Parathyroid adenoma (tissue), 2 donors: ENCODE data around the gene ADM2.

Experiments used
- H2AFZ ChIP-seq: fragments of 300-600 bp; sonication (generic); one replicate; pipeline ENCODE4 v1.7.0; 2017; ENCODE audit warnings: antibody characterized with exemption, mild to moderate bottlenecking
- H3K27ac ChIP-seq: fragments of 300-600 bp; sonication (generic); one replicate; pipeline ENCODE4 v1.7.0; 2017
- H3K27me3 ChIP-seq: fragments of 300-600 bp; sonication (generic); one replicate; pipeline ENCODE4 v1.7.0; 2017; ENCODE audit warnings: low read length; ENCODE audit not compliant: control insufficient read depth, insufficient read depth
- H3K36me3 ChIP-seq: fragments of 300-600 bp; sonication (generic); one replicate; pipeline ENCODE4 v1.7.0; 2017; ENCODE audit warnings: low read length; ENCODE audit not compliant: control insufficient read depth, insufficient read depth
- H3K4me1 ChIP-seq: fragments of 300-600 bp; sonication (generic); one replicate; pipeline ENCODE4 v1.7.0; 2017; ENCODE audit warnings: control low read depth
- H3K4me2 ChIP-seq: fragments of 300-600 bp; sonication (generic); one replicate; pipeline ENCODE4 v1.7.0; 2017; ENCODE audit warnings: low read length
- H3K4me3 ChIP-seq: fragments of 300-600 bp; sonication (generic); one replicate; pipeline ENCODE4 v1.7.0; 2017; ENCODE audit warnings: low read depth, low read length
- H3K79me2 ChIP-seq: fragments of 300-600 bp; sonication (generic); one replicate; pipeline ENCODE4 v1.7.0; 2017; ENCODE audit warnings: control low read depth
- H3K9ac ChIP-seq: fragments of 300-600 bp; sonication (generic); one replicate; pipeline ENCODE4 v1.7.0; 2017; ENCODE audit warnings: mild to moderate bottlenecking
- H3K9me3 ChIP-seq: fragments of 300-600 bp; sonication (generic); one replicate; pipeline ENCODE4 v1.7.0; 2017; ENCODE audit warnings: low read length; ENCODE audit not compliant: control insufficient read depth
- TF ChIP-seq, protein P1 (sequence below): fragments of 300-600 bp; sonication (generic); IDR thresholded peaks from one replicate; pipeline ENCODE4 v1.7.0; 2017; ENCODE audit warnings: antibody characterized with exemption, mild to moderate bottlenecking
- donor health status: primary hyperparathyroidism.

ADM2 gene

DNA sequence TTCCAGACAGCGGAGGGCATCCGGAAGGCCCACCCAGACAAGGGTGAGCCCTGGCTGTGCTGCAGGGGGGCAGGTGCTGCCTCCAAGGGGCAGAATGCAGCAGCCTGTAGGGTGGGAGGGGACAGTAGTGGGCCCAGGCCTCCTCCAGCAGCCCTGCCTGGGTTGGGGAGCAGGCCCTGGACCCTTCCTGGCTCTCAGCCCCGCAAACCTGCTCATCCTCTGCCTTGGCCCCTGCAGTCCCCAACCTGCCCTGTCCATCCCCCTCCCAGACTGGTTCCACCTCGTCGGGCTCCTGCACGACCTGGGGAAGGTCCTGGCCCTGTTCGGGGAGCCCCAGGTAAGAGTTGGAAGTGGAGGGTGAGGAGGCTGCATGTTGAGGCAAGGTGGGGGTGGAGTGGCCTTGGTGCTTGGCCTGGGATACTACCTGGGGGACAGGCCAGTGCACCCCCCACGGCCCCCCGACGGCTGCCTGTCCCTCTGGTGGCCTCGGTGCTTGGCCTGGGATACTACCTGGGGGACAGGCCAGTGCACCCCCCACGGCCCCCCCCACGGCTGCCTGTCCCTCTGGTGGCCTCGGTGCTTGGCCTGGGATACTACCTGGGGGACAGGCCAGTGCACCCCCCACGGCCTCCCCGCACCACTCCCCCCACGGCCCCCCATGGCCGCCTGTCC, 6.8 kb downstream of the ADM2 start:
- H3K27me3 ChIP-seq, result no peaks in the 10 kb centered on the region
- H3K9me3 ChIP-seq, result no peaks in the 10 kb centered on the region
- TF ChIP-seq, protein P1, sequence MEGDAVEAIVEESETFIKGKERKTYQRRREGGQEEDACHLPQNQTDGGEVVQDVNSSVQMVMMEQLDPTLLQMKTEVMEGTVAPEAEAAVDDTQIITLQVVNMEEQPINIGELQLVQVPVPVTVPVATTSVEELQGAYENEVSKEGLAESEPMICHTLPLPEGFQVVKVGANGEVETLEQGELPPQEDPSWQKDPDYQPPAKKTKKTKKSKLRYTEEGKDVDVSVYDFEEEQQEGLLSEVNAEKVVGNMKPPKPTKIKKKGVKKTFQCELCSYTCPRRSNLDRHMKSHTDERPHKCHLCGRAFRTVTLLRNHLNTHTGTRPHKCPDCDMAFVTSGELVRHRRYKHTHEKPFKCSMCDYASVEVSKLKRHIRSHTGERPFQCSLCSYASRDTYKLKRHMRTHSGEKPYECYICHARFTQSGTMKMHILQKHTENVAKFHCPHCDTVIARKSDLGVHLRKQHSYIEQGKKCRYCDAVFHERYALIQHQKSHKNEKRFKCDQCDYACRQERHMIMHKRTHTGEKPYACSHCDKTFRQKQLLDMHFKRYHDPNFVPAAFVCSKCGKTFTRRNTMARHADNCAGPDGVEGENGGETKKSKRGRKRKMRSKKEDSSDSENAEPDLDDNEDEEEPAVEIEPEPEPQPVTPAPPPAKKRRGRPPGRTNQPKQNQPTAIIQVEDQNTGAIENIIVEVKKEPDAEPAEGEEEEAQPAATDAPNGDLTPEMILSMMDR, result no peak
- no peak overlapping the region for H3K9ac ChIP-seq
- no peaks in the 10 kb centered on the region for H3K79me2 ChIP-seq
- no peaks in the 10 kb centered on the region for H3K4me1 ChIP-seq
- no peak overlapping the region for H3K27ac ChIP-seq
- no peak overlapping the region for H3K4me2 ChIP-seq
- no peak overlapping the region for H2AFZ ChIP-seq
- no peak overlapping the region for H3K4me3 ChIP-seq
- H3K36me3 ChIP-seq, result no peaks in the 10 kb centered on the region

DNA sequence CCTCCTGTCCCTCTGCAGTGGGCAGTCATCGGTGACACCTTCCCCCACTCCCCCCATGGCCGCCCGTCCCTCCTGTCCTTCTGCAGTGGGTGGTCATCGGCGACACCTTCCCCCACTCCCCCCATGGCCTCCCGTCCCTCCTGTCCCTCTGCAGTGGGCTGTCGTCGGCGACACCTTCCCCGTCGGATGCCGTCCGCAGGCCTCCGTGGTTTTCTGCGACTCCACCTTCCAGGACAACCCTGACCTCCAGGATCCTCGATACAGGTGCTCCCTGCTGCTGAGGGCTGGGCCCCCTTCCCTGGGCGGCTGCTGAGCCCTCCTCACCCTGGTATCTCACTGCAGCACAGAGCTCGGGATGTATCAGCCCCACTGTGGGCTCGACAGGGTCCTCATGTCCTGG, 7.5 kb downstream of the ADM2 start:
- Histone ChIP-seq H3K4me3 (no peak overlapping the region), H2AFZ (no peak overlapping the region), H3K9me3 (no peaks in the 10 kb centered on the region), H3K79me2 (no peaks in the 10 kb centered on the region), H3K4me2 (no peak overlapping the region), H3K4me1 (no peaks in the 10 kb centered on the region), H3K36me3 (no peaks in the 10 kb centered on the region), H3K9ac (no peak overlapping the region), H3K27ac (no peak overlapping the region), H3K27me3 (no peaks in the 10 kb centered on the region)
- TF ChIP-seq, protein P1, result no peak

DNA sequence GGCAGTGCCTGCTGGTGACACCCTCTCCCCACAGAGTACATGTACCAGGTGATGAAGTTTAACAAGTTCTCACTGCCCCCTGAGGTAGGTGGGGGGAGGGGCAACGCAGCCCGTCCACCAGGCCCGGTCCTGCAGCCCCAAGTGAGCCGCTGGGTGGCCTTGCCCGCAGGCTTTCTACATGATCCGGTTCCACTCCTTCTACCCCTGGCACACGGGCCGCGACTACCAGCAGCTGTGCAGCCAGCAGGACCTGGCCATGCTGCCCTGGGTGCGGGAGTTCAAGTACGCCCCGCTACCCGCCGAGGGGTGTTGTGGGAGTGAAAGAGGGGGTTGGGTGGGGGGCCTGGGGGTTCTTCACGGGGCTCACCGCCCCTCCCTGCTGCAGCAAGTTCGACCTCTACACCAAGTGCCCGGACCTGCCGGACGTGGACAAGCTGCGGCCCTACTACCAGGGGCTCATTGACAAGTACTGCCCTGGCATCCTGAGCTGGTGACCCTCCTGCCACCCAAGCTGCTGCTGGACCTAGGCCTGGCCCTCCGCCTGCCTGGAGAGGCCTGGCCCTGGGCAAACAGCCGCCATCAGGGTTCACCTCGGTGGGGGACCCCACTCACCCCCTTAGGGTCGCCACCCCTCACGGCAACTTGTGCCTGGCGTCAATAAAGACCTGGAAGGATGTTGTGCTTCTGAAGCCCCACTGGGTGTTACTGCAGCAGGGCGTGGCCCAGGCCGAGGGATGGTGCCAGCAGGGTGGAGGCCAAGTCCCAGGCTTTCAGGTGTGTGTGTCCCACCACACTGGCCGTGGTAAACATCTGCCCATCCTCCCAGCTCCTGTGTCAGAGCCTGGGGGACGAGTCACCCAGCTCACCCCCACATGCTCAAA, 8.3 kb downstream of the ADM2 start:
- Histone ChIP-seq H3K79me2 (no peaks in the 10 kb centered on the region), H3K36me3 (no peaks in the 10 kb centered on the region), H3K4me2 (no peak overlapping the region), H3K9me3 (no peaks in the 10 kb centered on the region), H2AFZ (no peak overlapping the region), H3K27me3 (no peaks in the 10 kb centered on the region), H3K9ac (no peak overlapping the region), H3K4me3 (no peak overlapping the region), H3K4me1 (no peaks in the 10 kb centered on the region), H3K27ac (no peak overlapping the region)
- TF ChIP-seq, protein P1, result no peak

DNA sequence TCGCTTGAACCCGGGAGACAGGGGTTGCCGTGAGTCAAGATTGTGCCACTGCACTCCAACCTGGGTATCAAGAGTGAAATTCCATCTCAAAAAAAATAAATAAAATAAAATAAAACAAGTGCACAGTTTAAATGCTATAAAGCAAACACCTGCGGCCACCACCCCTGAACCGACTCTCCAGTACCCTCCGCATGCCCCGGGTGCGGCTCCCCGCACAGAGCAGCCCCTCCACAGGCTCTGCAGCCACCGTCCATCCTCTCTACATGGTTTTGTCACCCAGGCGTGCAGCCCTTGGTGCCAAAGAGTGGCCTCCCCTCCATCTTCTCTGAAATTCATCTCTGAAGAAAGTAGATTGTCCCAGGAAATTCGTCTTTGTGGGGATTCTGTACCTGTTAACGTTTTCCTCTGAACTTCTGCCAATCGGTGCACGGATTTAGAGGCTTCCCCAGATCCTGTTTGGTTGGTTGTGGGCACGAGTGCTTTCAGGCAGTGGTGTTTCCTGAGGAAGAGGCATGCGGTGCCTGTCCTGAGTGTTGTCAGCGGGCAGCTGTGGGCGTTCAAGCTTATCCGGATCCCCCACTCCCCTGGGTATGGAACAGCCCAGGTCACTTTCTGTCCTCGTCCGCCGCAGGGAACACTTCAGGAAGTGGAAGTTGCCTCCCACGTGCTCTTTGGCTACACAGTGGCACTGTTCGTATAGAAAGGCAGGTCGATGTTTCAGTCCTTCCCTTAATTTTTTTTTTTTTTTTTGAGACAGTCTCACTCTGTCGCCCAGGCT, 9.4 kb downstream of the ADM2 start:
- H3K27ac ChIP-seq, result no peak overlapping the region
- H2AFZ ChIP-seq, result no peak overlapping the region
- TF ChIP-seq, protein P1, result no peak
- H3K9ac ChIP-seq, result no peak overlapping the region
- no peak overlapping the region for H3K4me3 ChIP-seq
- H3K27me3 ChIP-seq, result no peaks in the 10 kb centered on the region
- H3K4me2 ChIP-seq, result no peak overlapping the region
- no peaks in the 10 kb centered on the region for H3K4me1 ChIP-seq
- no peaks in the 10 kb centered on the region for H3K9me3 ChIP-seq
- H3K79me2 ChIP-seq, result no peaks in the 10 kb centered on the region
- no peaks in the 10 kb centered on the region for H3K36me3 ChIP-seq
